SKM-1 treated with dmso at 0.1 percent for 144 hours (cell line): ENCODE results near the gene MYDGF.
"Not testable (repeated sequence)": the region's sequence is repeated elsewhere in the genome, so short reads cannot be mapped to it uniquely, and the experiment has no call there.

Source experiments
- DNase-seq: peaks from one replicate; lab custom pipeline; 2025; ENCODE audit not compliant: unreplicated experiment; lab: John Stamatoyannopoulos, UW

The MYDGF gene

GRCh38 chr19:4669723-4670480 lies at the start of gene MYDGF:
MYDGF (minus strand) TSS chr19:4670342; CDS start chr19:4670334, 8 bp downstream.
- peak; percentile 80 for DNase-seq

GRCh38 chr19:4719499-4719866 lies 49.3 kb upstream of the MYDGF start:
- no peak for DNase-seq

- no peak for DNase-seq
These were observed 48.0 kb upstream of the MYDGF start for GRCh38 chr19:4717966-4718701.

GRCh38 chr19:4717191-4717965 lies 47.2 kb upstream of the MYDGF start:
- no peak for DNase-seq

- DNase-seq: no peak
These were observed 45.5 kb upstream of the MYDGF start for GRCh38 chr19:4715529-4716221.

- DNase-seq: not testable (repeated sequence)
These were observed 45.0 kb upstream of the MYDGF start for GRCh38 chr19:4715178-4715528.

GRCh38 chr19:4714016-4714415 lies 43.9 kb upstream of the MYDGF start:
- DNase-seq: no peak

GRCh38 chr19:4713384-4713951 lies 43.3 kb upstream of the MYDGF start:
- no peak for DNase-seq

GRCh38 chr19:4712771-4713170 lies 42.6 kb upstream of the MYDGF start:
- no peak for DNase-seq

GRCh38 chr19:4711211-4711610 lies 41.1 kb upstream of the MYDGF start:
- no peak for DNase-seq

- no peak for DNase-seq
These were observed 40.1 kb upstream of the MYDGF start for GRCh38 chr19:4710281-4710600.

GRCh38 chr19:4709440-4710280 lies 39.5 kb upstream of the MYDGF start:
- DNase-seq: no peak

GRCh38 chr19:4707956-4708650 lies 38.0 kb upstream of the MYDGF start:
- DNase-seq: no peak

- no peak for DNase-seq
These were observed 37.2 kb upstream of the MYDGF start for GRCh38 chr19:4707322-4707721.

- DNase-seq: no peak
These were observed 35.4 kb upstream of the MYDGF start for GRCh38 chr19:4705413-4706131.

GRCh38 chr19:4704317-4704673 lies 34.2 kb upstream of the MYDGF start:
- no peak for DNase-seq

GRCh38 chr19:4703671-4704316 lies 33.7 kb upstream of the MYDGF start:
- no peak for DNase-seq

- DNase-seq: no peak
These were observed 32.6 kb upstream of the MYDGF start for GRCh38 chr19:4702764-4703163.

GRCh38 chr19:4701557-4701956 lies 31.4 kb upstream of the MYDGF start:
- no peak for DNase-seq
